ENCODE measurements around the gene RGS6.

DNA sequence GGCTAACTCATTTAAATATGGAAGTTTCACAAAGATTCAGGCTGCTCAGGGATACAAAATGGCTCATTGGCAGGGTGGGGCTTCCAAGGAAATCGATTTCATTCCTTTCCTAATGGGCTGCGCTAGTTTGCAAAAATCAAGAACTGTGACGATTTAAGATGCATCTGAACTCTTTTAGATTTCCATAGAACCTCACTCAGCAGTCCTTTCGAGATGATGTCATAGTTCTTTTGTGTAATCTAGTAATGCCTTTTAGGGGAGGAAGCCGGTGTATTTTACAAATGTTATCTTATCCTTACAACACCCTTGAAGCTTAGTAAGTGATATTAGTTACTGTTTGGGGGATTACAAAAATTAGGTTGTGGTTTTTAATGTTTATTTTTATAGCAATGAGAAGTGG is 239.8 kb downstream of the RGS6 start:
- no peak for TF ChIP-seq POLR2A (IDR thresholded peaks at IDR 0.05; ENCODE audit: low read depth)
- TF ChIP-seq CTCF (IDR thresholded peaks at IDR 0.05), result no peak
- no peak for TF ChIP-seq EP300 (IDR thresholded peaks at IDR 0.05)
